ENCODE data around the gene NMU.
A peak's percentile ranks its signal among the peaks of the same experiment; 100 is the strongest.

NMU gene

DNA sequence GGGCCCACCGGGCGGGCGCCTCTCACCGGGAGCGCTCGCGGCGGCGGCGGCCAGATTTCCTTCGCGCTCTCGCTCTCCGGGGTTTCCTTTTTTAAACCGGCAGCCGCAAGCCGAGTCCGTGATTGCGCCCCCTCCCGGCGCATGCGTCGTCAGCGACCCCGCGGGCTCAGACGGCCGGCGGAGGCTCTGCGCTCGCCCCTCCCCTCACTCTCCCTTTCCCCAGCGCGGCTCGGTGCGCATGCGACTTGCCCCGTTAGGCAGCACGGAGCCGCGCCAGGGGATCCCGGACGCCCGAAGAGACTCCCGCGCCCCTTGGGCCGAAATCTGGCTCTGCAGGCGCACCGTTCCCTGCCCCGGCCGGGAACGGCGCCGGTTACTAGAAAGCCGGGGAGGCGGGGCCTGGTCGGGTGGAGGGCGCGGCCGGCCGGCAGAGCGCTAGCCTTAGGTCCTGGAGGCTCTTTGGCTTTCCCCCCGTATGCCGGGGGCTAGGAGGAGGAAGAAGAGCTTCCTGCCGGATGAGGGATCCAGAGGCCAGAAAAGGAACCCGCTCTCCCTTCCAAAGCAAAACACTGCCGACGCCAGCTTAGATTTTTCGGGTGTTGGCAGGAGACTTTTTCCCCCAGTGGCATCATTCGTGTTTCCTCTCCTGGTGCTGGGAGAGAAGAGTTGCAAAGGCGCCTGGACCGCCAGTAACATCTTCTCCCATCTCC, 89.2 kb downstream of the NMU start, which contains the start of gene CLOCK:
CLOCK (minus strand) TSS at position 154 of the 710 bp plus-strand sequence. CDS start 64,124 bp downstream, outside the sequence.
- Histone ChIP-seq H3K27ac (peak within 1 kb of the TSS; percentile 87), H3K4me3 (peak within 1 kb of the TSS; percentile 97), H3K9ac (ENCODE audit: insufficient read length) (peak within 1 kb of the TSS; percentile 82), H3K36me3 (ENCODE audit: insufficient read depth, low read length) (no peaks in the 10 kb centered on the region), H3K9me3 (ENCODE audit: low read depth, low read length) (no peaks in the 10 kb centered on the region)
- no peak for DNase-seq (ENCODE audit: low read depth, low spot score)
- TF ChIP-seq EZH2 (IDR thresholded peaks at IDR 0.05) (no peak), POLR2AphosphoS5 (IDR thresholded peaks at IDR 0.05; ENCODE audit: borderline replicate concordance, low read depth, low read length) (peak; percentile 68)

DNA sequence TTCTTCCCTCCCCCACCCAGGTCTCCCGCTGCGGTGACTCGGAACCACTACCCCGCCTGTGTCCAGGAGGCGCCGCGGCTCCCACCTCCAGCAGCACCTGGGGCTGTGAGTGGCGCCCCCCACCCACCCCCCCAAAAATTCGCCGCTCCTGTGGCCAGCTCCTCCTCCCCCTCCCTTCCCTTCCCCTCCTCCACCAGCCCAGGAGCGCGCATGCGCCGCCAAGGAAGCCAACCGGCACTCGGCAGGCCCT, 89.7 kb downstream of the NMU start:
- H3K9me3 ChIP-seq (ENCODE audit: low read depth, low read length), result no peaks in the 10 kb centered on the region
- TF ChIP-seq POLR2AphosphoS5 (IDR thresholded peaks at IDR 0.05; ENCODE audit: borderline replicate concordance, low read depth, low read length), result no peak
- no peak for TF ChIP-seq FOXP2 (optimal IDR thresholded peaks at IDR 0.05; ENCODE audit: control extremely low read depth, extremely low read length, insufficient read depth)
- H3K4me3 ChIP-seq, result peak overlapping the region; percentile 97
- peak overlapping the region; percentile 87 for H3K27ac ChIP-seq
- H3K9ac ChIP-seq (ENCODE audit: insufficient read length), result peak overlapping the region; percentile 82
- no peaks in the 10 kb centered on the region for H3K36me3 ChIP-seq (ENCODE audit: insufficient read depth, low read length)
- DNase-seq (ENCODE audit: low read depth, low spot score), result no peak

DNA sequence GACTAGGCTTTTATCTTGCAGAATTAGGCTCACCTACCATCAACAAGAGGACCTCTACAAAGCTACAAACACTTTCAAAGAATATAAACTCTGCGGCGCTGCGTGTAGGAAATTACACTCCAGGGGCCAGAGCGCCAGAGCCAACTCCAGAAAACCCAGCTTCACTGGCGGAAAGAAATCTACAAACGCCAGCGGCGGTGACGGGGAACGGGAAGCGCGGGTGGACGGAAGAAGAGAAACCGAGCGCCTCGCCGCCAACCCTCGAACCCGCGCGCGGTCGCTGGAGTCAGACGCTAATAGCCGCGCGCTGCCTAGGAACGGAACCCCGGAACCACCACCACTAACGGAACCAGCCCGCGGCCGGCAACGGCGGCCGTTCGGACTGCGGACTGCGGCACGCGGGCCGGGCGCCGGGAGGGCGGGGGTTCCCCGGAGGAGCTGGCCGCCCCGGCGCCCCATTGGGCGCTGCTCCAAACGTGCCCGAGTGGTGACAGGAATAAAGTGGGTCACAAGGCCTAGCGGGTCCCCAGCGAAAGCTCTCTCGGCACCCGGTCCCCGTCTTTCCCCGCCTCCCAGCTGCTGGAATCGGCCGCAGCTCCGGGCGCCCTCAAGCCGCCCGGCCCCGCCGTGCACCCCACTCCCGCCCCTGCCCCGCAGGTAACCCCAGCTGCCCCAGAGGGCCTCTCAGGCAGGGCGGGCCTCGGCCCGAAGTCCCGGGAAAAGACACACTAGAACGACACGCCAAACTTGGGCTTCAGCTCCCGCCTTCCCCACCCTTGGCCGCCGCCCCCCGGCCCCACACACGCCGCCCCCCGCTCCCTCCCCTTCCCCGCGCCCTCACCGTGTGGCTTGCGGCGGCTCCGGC, 90.2 kb downstream of the NMU start:
- no peak for DNase-seq (ENCODE audit: low read depth, low spot score)
- H3K27ac ChIP-seq, result peak overlapping the region; percentile 86
- no peaks in the 10 kb centered on the region for H3K36me3 ChIP-seq (ENCODE audit: insufficient read depth, low read length)
- peak overlapping the region; percentile 97 for H3K4me3 ChIP-seq
- no peaks in the 10 kb centered on the region for H3K9me3 ChIP-seq (ENCODE audit: low read depth, low read length)
- peak overlapping the region; percentile 82 for H3K9ac ChIP-seq (ENCODE audit: insufficient read length)
- no peak for TF ChIP-seq EZH2 (IDR thresholded peaks at IDR 0.05)
- no peak for TF ChIP-seq FOXP2 (optimal IDR thresholded peaks at IDR 0.05; ENCODE audit: control extremely low read depth, extremely low read length, insufficient read depth)
- no peak; the same call in 1 of the 2 replicates for TF ChIP-seq POLR2AphosphoS5 (IDR thresholded peaks at IDR 0.05; ENCODE audit: borderline replicate concordance, low read depth, low read length)

Data from SK-N-MC (cell line).